MM.1S (cell line): ENCODE measurements around the gene ZBTB43.

Source experiments
- CTCF ChIP-seq: fragments of 300-600 bp; sonication (generic); IDR thresholded peaks from 2 replicates; pipeline ENCODE4 v1.5.1; 2016; ENCODE audit warnings: antibody characterized with exemption, low read length, mixed read lengths
- EZH2phosphoT487 ChIP-seq: fragments of 300-600 bp; sonication (generic); IDR thresholded peaks from 2 replicates; pipeline ENCODE4 v1.6.1; 2018; ENCODE audit warnings: antibody characterized with exemption, low read length

DNA sequence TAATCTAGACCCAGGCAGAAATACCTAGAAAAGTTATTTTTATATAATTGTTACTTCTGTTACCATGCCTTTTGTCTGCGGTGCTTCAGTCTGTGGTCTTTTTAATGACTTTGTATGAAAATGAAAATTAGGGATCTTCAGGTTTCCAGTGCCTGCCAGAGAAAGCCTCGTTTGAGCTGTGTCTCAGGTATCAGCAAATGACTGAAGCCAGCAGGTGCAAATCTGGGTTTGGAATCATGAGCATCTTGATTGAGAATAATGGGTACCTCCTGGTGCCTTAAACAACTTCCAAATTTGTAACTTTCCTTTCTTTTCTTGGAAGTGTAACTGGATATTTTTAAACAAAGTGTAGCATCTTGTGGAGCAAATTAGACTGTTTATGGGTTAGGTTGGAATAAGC lies 59.9 kb downstream of the ZBTB43 start:
- no peak for TF ChIP-seq CTCF
- no peak for TF ChIP-seq EZH2phosphoT487
